HG03558 (cell line): ENCODE measurements around the gene AP3B1.
"Not testable (repeated sequence)": the region's sequence is repeated elsewhere in the genome, so short reads cannot be mapped to it uniquely, and the experiment has no call there.

Source experiments
- ATAC-seq: cut with Tn5 transposase; IDR thresholded peaks from one replicate; pipeline ENCODE4 v1.9.1; 2021; ENCODE audit warnings: moderate number of reproducible peaks; ENCODE audit not compliant: unreplicated experiment; ENCODE audit errors: extremely low read depth

Gene AP3B1

DNA sequence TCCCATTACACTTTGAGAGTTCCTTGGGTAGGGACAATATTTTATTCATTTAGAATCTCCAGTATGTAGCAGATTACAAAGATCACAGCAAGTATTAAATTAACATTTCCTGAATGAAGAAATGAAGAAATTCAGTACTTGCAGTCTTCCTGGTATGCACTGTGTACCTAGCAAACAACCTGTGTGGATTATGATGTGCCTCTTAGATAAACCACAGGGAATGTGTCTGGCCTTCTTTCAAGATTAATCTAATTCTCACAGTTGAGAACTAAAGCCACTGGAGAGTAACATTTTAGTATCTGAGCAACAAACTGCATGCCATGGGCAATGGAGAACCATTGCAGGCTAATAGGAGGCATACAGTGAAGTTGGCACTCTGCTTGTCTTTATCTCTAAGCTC is 199.4 kb downstream of the AP3B1 start:
- no peak for ATAC-seq

DNA sequence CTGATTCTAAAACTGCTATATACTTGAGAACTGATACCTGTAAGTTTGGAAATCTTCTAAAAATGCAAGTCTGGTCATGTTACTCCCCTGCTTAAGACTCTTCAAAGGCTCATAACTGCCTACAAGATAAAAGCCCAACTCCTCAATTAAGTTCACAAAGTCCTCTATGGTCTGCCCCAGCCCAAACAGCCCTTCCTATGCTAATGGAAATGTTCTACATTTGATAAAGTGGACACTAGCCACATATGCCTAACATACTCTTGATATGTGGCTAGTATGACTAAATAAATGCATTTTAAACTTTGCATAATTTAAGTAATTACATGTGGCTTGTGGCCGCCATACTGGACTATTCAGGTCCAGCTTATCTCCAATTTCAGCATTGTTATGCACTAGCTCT is 204.5 kb downstream of the AP3B1 start:
- no peak for ATAC-seq

DNA sequence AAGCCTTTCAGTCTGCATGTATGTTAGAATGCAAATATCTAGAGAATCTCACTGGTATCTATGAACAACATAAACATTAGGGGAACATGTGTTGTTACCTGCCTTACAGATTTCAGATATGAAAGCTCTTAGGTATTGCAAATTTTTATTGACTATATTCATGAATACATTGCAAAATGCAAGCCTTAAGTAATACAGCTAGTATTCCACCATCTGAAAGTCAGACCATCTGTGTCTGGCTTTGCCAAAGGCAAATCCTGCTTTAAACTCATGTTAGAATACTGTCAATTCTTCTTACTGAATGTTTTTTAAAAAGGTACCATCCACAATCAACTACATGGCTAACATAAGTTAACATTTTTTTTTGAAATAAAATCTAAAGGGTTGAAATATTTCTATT is 215.6 kb downstream of the AP3B1 start:
- no peak for ATAC-seq

DNA sequence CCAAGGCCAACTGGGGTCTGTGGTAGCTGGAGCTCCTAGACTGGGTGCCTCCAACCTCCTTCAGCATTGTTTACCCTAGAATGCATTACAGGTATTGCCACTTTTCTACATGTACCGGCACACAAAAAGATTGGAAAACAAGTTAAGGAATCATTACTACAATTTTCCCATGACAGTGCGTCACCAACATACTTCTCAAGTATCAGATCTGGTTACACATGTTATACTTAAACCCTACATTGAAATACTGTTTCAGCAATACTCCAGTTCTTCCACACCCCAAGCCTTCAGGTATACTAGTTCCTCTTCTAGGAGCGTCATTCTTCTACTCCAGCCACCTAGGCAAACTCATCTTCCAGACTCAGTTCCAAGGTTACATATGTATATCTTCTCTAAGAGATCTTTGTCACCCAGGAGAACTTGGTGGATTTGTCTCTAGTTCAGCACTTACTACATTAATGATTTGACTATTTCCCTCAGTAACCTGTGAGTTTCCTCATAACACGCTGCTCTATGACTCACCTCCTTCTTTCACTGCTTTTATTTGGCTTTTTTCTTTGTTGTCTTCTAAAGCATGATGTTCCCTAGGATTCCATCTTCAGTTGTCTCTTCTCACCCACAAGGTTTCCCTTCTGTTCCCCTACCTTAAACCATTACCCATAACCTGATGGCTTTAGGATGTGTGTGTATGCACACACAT is 217.0 kb downstream of the AP3B1 start:
- no peak for ATAC-seq

DNA sequence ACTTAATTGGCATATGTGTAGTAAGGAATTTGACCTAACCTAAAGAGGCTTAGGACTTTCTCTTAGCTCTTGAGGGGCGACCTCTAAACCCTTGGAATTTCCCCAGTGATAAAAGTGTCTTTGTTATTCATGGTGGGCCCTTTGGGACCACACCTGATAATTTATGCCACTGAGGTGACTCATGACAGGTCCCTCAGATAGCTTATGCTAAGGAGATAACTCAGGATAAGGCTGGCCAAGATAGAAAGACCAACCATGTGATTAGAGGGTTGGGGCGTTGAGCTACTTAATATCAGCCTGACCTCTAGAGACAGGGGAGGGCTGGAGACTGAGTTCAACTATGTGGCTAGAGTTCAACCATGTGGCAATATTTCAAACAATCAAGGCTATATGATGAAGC is 218.1 kb downstream of the AP3B1 start:
- ATAC-seq, result no peak

DNA sequence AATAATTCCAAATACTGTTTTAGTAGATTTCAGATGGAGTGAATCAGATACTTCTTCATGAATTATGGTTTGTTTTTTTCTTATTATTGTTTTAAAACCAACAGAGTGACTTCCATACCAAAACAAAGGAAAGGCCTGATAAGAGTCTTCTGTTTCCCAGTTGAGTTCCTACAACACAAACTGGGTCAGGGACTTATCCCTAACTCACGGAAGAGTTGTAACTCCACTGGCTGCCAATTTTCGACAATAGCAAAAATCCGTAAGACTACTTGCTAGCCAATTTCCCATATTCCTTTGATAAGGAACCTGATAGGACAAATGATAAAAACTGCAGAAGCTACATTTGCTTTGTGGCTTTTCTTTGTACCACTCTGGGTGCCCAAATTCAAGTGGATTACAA is 219.2 kb downstream of the AP3B1 start:
- ATAC-seq, result no peak

DNA sequence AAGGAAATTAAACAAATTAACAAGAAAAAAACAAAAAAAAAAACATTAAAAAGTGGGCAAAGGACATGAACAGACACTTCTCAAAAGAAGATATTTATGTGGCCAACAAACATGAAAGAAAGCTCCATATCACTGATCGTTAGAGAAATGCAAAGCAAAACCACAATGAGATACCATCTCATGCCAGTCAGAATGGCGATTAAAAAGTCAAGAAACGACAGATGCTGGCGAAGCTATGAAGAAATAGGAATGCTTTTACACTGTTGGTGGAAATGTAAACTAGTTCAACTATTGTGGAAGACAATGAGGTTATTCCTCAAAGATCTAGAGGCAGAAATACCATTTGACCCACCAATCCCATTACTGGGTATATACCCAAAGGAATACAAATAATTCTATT is 223.8 kb downstream of the AP3B1 start:
- not testable (repeated sequence) for ATAC-seq

DNA sequence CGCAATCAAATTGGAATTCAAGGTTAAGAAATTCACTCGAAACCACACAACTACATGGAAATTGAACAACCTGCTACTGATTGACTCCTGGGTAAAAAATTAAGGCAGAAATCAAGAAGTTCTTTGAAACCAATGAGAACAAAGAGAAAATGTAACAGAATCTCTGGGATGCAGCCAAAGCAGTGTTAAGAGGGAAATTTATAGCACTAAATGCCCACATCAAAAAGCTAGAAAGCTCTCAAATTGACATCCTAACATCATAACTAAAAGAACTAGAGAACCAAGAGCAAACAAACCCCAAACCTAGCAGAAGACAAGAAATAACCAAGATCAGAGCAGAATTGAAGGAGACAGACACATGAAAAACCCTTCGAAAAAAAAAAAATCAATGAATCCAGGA is 226.9 kb downstream of the AP3B1 start:
- ATAC-seq, result not testable (repeated sequence)

DNA sequence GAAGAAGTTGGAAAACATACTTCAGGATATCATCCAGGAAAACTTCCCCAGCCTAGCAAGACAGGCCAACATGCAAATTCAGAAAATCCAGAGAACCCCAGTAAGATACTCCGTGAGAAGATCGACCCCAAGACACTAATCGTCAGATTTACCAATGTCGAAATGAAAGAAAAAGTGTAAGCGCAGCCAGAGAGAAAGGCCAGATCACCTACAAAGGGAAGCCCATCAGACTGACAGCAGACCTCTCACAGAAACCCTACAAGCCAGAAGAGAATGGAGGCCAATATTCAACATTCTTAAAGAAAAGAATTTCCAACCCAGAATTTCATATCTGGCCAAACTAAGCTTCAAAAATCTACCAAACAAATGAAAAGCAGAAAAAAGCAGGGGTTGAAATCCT is 227.8 kb downstream of the AP3B1 start:
- ATAC-seq, result not testable (repeated sequence)

DNA sequence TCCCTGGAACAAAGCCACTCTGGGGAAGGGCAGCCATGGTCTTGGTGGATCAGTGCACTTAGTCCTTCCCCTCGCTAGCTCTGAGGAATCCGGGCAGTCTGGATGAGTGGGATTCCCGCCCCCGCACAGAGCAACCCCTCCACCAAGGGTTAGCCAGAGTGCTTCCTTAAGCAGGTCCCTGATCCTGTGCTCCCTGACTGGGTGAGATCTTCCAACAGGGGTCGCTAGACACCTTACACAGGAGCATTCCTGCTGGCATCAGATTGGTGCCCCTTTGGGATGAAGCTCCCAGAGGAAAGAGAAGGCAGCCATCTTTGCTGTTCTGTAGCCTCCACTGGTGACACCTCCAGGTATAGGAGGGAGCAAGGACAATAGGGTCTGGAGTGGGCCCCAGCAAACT is 228.8 kb downstream of the AP3B1 start:
- no peak for ATAC-seq

DNA sequence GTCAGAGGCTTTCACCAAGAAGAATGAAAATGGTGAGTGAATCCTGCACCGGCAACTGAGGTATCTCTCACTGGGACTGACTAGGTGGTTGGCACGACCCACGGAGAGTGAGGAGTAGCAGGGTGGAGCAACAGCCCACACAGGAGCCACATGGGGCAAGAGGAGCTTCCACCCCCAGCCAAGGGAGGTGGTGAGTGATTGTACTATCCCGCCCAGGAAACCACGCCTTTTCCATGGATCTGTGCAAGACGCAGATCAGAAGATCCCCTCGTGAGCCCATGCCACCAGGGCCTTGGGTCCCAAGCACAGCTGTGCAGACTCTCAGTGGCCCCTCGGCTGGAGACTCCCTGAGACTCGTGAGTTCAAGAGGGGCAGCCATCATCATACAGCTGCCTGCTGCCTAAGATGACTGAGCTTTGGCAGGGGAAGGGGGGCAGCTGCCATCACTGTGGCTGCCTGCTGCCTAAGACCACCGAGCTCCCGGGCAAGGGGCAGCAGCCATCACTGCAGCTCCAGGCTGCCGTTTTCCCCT is 229.5 kb downstream of the AP3B1 start:
- no peak for ATAC-seq

DNA sequence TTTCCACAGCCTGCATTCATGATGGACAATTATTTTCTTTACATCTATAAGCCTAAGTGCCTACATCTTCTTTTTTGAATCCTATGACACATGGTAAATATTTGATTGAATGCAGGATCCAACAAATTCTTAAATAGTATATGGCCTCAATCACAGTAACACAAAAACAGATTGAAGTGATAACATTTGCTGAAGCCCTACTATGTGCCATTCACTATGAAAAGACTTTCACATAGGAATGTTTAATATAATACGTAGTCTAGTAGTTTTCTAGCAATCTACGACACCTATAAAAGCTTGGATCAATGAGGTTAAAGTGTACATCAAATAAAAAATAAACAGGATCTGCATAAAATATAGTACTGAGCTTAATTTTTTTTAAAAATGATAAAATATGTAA is 231.0 kb downstream of the AP3B1 start:
- ATAC-seq, result no peak

DNA sequence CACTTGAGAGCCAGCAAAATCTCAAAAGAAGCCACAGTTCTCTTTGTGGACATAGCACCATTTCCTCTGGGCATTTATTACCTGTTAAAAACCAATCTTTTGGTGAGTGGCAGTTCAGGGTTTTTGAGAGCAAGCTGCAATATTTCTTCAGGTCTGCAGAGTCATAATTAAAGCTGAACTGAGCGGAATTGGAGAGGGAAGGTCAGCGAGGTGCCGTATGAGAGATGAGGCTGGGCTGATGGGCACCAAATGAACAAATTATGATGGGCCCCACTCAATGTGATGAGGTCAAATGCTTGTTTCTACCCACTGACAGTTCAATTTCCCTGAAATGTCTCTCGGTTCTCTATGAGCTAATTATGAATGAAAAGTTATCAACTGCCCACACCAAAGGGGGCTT is 231.9 kb downstream of the AP3B1 start:
- no peak for ATAC-seq

DNA sequence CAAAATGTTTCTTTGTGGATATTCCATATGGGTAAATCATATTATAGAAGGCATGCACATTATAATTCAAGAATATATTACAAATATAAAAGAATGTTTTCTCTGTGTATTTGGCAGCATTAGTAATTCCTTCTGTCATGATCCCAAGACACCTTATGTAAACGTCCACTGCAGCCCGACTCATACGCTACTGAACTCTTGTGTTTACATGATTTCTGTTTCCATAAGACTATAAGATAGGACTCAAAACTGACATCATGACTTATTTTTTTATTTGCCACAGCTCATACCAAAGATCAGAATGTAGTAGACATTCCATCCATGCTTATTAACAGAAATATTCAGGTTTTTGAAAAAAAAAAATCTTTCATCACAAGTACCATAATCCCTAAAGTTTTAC is 234.1 kb downstream of the AP3B1 start:
- no peak for ATAC-seq

DNA sequence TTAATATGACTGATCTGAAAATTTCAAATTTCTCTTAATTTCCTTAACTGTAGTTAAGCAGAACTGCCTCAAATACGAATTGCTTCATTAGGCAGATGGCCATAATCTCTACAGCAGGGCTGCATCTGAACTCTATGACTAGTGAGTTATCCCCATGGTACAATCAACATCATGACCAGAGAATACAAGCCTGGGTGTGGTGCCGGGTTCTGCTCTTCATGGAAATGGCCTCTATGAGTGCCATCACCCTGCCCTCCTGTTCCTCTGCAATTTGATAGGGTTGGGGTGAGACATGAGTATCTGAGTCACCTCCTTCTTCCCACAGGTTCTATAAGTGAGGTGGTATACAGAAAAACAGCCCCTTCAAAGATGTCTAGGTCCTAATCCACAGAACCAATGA is 235.9 kb downstream of the AP3B1 start:
- ATAC-seq, result no peak

DNA sequence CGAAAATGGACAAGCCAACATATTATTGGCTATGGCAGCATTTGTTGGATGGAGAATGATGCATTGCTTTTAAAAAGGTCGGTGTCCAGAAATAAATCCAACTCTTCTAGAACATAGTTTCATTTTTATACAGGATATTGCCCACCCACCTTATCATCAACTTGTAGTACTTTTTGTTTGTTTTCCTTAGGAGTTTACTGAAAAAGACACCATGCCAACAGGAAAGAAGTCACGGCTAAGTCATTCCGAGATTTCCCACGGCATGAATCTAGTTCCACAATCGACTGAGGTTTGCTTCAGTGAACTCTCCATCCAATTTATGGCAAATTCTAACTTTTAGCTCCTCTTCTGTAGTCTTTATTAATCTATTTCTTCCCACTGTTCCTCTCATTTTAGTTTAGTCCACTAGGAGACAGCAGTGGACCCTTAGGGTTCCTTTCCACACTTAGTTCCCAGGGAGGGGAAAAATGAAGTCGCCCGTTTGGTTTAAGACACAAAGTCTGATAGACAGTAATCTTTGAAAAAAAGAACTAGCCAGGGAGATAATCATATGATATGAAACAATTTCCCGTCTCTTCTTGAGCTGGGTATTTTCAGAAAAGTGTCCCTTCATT is 237.5 kb downstream of the AP3B1 start:
- ATAC-seq, result no peak

DNA sequence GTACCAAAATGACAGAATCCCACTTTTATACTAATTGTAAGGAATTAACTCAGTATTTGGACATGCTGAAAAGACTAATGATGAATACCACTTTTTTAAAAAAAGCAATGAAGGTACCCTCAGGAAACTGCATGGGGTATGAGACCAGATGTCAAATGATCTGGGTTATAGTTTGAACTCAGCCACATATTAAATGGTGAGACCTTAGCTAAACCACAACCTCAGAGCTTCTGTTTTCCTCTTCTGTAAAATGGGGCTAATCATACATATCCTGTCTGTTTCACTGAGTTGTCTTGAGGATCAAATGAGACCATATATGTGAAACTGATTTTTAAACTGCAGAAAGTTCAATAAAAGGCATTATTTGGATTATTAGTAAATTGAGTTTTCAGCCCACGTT is 238.4 kb downstream of the AP3B1 start:
- no peak for ATAC-seq

DNA sequence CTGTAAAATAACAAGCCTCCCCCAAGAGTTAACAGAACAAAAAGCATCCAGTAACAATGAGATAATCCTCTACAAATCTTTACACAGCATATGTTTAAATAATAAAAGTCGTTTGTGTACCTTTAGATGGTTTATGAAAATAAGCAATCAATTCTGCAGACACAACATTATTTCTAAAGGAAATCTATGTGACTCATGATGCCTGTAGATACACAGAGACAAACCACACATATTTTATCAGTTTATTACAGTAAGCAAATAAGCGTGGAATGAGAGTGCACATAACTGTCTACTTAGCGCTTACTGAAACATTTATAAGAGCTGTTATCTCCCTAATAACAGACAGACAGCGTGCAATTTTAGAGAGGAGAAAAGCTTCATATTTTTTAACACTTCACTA is 243.6 kb downstream of the AP3B1 start:
- no peak for ATAC-seq

DNA sequence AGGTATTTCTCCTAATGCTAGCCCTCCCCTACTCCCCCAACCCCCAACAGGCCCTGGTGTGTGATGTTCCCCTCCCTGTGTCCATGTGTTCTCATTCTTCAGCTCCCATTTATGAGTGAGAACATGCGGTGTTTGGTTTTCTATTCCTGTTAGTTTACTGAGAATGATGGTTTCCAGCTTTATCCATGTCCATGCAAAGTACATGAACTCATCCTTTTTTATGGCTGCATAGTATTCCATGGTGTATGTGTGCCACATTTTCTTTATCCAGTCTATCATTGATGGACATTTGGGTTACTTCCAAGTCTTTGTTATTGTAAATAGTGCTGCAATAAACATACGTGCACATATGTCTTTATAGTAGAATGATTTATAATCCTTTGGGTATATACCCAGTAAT is 247.7 kb downstream of the AP3B1 start:
- not testable (repeated sequence) for ATAC-seq

DNA sequence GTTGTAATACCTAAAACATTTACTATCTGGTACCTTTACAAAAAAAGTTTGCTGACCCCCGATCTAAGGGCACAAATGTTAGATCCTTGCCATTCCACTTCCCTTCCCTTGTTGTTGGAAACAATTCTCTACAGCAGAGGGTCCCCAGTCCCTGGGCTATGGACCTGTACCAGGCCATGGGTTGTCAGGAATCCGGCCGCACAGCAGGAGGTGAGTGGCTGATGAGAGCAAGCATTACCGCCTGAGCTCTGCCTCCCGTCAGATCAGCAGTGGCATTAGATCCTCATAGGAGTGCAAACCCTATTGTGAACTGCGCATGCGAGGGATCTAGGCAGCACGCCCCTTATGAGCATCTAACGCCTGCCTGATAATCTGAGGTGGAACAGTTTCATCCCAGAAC is 248.5 kb downstream of the AP3B1 start:
- ATAC-seq, result no peak

DNA sequence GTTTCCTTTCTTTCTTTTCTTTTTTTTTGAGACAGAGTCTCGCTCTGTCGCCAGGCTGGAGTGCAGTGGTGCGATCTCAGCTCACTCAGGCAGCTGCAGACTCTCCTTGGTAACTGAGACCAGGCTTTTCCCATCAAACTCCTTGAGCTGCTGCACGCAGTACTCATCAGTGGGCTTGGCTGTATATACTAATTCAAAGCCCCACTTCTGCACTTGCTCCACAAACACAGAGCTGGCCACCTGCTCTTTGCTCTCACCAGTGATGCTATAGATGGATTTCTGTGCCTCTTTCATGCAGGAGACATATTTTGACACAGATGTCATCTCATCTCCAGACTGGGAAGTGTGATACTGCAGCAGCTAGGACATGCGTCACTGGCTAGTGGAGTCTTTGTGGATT is 252.7 kb downstream of the AP3B1 start:
- no peak for ATAC-seq

DNA sequence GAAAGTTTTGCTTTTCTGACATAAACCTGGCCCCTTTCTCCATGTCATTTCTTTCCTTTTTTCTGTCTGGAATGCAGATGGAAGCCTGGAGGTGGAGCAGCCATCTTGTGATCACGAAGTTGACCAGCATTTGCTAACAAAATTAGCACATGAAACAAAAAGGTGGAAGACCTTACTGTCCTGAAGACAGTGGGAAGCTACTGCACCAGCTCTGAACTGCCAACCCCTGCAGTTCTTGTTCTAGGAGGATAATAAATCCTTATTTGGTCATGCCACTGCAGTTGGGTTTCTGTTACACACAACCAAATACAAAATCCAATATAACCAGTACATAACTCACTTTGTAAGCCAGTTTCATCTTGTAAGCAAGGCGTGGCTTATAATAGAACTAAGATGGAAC is 269.0 kb downstream of the AP3B1 start:
- no peak for ATAC-seq
